Natural killer cell (primary cell): ENCODE measurements around the gene HEPACAM2. TPM values are rescaled to one million over a fixed set of nuclear protein-coding genes. Genes with fewer than 3 reads are reported as not detected.

Experiments
- ATAC-seq, 3 donors: fragments of 150-1000 bp in 2 of 3; fragments of 200-7000 bp in 1 of 3; cut with Tn5 transposase; 1 replicate in 1 of 3; 2 replicates in 2 of 3; pipeline ENCODE4 v1.10.0; 2021; ENCODE audit warnings: mild to moderate bottlenecking in 2 of 3, moderate library complexity in 2 of 3
- DNase-seq, 2 donors: peaks; one replicate each; pipeline versions ENCODE4 v3.0.0 to v3.0.0-alpha.2; 2013 to 2021; ENCODE audit warnings: mixed read lengths in 1 of 2
- H3K27ac ChIP-seq: one replicate; pipeline ENCODE4 v1.5.1; 2013; ENCODE audit warnings: mild to moderate bottlenecking, low read length
- H3K27me3 ChIP-seq: one replicate; pipeline ENCODE4 v1.6.1; 2013; ENCODE audit warnings: low read length; ENCODE audit not compliant: control insufficient read depth, insufficient read depth
- H3K36me3 ChIP-seq: one replicate; pipeline ENCODE4 v1.6.1; 2013; ENCODE audit warnings: low read length; ENCODE audit not compliant: control insufficient read depth, insufficient read depth
- H3K4me1 ChIP-seq: one replicate; pipeline ENCODE4 v1.6.1; 2013; ENCODE audit warnings: low read length; ENCODE audit not compliant: control insufficient read depth, insufficient read depth
- H3K4me3 ChIP-seq: one replicate; pipeline ENCODE4 v1.5.1; 2013; ENCODE audit warnings: low read length
- H3K9me3 ChIP-seq: one replicate; pipeline ENCODE4 v1.6.1; 2013; ENCODE audit warnings: low read length; ENCODE audit not compliant: control insufficient read depth, insufficient read depth
- H3K27ac Mint-ChIP-seq, 2 donors: one replicate each; pipeline ENCODE4 v1.8.0; 2022; ENCODE audit warnings: mild to moderate bottlenecking in 2 of 2, mixed read lengths in 2 of 2, moderate library complexity in 1 of 2
- H3K27me3 Mint-ChIP-seq, 2 donors: one replicate each; pipeline ENCODE4 v1.8.0; 2022; ENCODE audit warnings: low read depth in 2 of 2, mixed read lengths in 2 of 2
- H3K36me3 Mint-ChIP-seq: one replicate; pipeline ENCODE4 v1.8.0; 2022; ENCODE audit warnings: mixed read lengths
- H3K4me1 Mint-ChIP-seq, 2 donors: one replicate each; pipeline ENCODE4 v1.8.0; 2022; ENCODE audit warnings: mixed read lengths in 2 of 2
- H3K4me3 Mint-ChIP-seq: one replicate; pipeline ENCODE4 v1.8.0; 2022; ENCODE audit warnings: mild to moderate bottlenecking, moderate library complexity, mixed read lengths
- H3K9me3 Mint-ChIP-seq, 2 donors: one replicate each; pipeline ENCODE4 v1.8.0; 2022; ENCODE audit warnings: mixed read lengths in 2 of 2
- WGBS: methylation state at CpG from one replicate; pipeline ENCODE4 v1.1.7; 2013; ENCODE audit warnings: missing lambda C conversion rate; ENCODE audit not compliant: insufficient coverage; 5-methylcytosine and 5-hydroxymethylcytosine counted together
- intact Hi-C: fragments of 100-400 bp; cut with micrococcal nuclease; formaldehyde crosslinking; loops from one replicate; pipeline ENCODE4 v1.14.2; 2022
- total RNA-seq, 4 donors: library from RNA; stranded (reverse); fragments of 120-200 nt in 1 of 4; gene quantifications; one replicate each; pipeline versions ENCODE4 v1.2.3 to v1.2.4, GENCODE V29; 2013 to 2022
- TF ChIP-seq, protein P1 (sequence below): fragments of 200-600 bp; IDR thresholded peaks from one replicate; pipeline ENCODE4 v1.8.0; 2022; ENCODE audit warnings: antibody characterized with exemption

HEPACAM2 gene
- total RNA-seq, 3 donors from 2014 or later (not counting 1 experiment from before 2014, with no cell fraction given): not detected

DNA sequence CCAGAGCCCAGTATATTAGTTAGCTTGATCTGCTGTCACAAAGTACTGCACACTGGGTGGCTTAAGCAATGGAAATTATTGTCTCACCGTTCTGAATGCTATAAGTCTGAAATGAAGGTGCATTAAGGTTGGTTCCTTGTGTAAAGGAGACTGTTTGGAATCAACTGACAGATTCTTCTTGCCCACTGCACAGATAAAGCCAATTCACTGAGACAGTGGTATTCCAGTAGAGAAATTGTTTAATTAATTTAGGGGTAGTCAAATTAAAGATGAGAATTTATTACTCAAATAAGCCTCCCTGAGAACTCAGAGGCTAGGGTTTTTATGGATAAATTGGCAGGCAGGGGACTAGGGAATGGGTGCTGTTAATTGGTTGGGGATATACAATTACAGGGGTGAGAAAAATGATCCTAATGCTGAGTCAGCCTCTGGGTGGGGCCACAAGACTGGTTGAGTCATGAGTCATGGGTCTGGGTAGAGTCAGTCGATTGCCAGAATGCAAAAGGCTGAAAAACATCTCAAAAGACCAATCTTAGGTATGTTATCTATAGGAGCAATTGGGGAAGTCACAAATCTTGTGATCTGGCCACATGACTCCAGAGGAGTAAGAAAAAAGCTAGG lies 54.6 kb downstream of the HEPACAM2 start:
- Histone ChIP-seq H3K9me3 (peaks cover 4% of the 10 kb centered on the region), H3K27ac (no peak overlapping the region), H3K27me3 (no peaks in the 10 kb centered on the region), H3K4me3 (no peak overlapping the region), H3K36me3 (no peaks in the 10 kb centered on the region), H3K4me1 (no peaks in the 10 kb centered on the region)
- Mint-ChIP-seq H3K27me3 (peaks cover 19 to 21% of the 10 kb centered on the region in 2 donors), H3K27ac (no peak overlapping the region), H3K4me1 (no peaks in the 10 kb centered on the region), H3K36me3 (no peaks in the 10 kb centered on the region), H3K9me3 (peaks cover 0 to 3% of the 10 kb centered on the region in 2 donors), H3K4me3 (no peak overlapping the region)
- TF ChIP-seq, protein P1, sequence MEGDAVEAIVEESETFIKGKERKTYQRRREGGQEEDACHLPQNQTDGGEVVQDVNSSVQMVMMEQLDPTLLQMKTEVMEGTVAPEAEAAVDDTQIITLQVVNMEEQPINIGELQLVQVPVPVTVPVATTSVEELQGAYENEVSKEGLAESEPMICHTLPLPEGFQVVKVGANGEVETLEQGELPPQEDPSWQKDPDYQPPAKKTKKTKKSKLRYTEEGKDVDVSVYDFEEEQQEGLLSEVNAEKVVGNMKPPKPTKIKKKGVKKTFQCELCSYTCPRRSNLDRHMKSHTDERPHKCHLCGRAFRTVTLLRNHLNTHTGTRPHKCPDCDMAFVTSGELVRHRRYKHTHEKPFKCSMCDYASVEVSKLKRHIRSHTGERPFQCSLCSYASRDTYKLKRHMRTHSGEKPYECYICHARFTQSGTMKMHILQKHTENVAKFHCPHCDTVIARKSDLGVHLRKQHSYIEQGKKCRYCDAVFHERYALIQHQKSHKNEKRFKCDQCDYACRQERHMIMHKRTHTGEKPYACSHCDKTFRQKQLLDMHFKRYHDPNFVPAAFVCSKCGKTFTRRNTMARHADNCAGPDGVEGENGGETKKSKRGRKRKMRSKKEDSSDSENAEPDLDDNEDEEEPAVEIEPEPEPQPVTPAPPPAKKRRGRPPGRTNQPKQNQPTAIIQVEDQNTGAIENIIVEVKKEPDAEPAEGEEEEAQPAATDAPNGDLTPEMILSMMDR: no peak
- ATAC-seq: no peak
- WGBS: 71% methylated on average over 2 of the region's 2 CpGs
- intact Hi-C loops: no loop called here
- DNase-seq: no peak

DNA sequence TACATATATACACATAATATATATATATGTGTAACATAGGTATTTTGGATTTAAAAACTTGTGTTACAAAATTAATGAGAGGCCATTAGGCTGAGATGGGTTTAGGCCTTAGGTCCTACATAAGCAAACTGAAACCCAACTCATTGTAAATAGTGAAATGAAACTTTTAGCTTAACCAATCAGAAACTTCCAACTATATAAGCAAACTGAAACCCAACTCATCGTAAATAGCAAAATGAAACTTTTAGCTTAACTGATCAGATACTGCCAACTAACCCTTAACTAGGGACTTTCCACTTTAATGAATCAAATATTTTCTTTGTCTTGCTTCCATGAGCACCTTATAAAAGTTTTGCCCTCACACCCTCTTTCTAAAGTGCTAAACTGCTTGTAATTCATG lies 60.8 kb downstream of the HEPACAM2 start:
- no peaks in the 10 kb centered on the region for H3K27me3 ChIP-seq
- TF ChIP-seq, protein P1: no peak
- Mint-ChIP-seq H3K36me3 (no peaks in the 10 kb centered on the region), H3K9me3 (no peaks in the 10 kb centered on the region), H3K27ac (no peak overlapping the region), H3K4me3 (no peak overlapping the region), H3K4me1 (no peaks in the 10 kb centered on the region), H3K27me3 (peaks cover 4 to 26% of the 10 kb centered on the region in 2 donors)
- DNase-seq: peak in 1 of 2 donors; percentile 49
- WGBS: 43% methylated on average over 1 of the region's 1 CpG
- intact Hi-C loops: no loop called here
- ATAC-seq: peak in 1 of 3 donors; percentile 44
- H3K4me3 ChIP-seq: no peak overlapping the region
- H3K36me3 ChIP-seq: no peaks in the 10 kb centered on the region
- H3K27ac ChIP-seq: peak overlapping the region; percentile 25
- H3K9me3 ChIP-seq: peaks cover 4% of the 10 kb centered on the region
- H3K4me1 ChIP-seq: no peaks in the 10 kb centered on the region

DNA sequence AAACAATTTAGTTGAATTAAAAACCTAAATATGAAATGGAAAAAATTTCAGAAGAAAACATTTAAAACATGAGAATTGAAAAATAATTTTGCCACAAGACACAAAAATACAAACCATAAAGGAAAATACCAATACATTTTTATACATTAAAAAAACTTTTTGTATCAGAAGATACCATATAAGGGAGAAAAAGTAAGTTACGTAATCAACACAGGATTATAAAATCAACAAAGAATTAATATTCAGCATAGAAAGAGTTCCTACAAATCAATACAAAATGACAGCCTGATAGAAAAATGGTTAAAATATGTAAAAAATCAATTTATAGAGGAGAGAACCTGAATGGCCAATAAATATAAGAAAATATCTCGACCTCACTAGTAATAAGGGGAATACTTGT lies 61.5 kb downstream of the HEPACAM2 start:
- TF ChIP-seq, protein P1: no peak
- no peak overlapping the region for H3K4me3 Mint-ChIP-seq
- no peak overlapping the region for H3K27ac Mint-ChIP-seq

More for the DNA sequence above, 61.5 kb downstream of the HEPACAM2 start:
- no CpG with 5 or more reads among the region's 2 CpGs for WGBS
- no peaks in the 10 kb centered on the region for H3K36me3 Mint-ChIP-seq
- no peak overlapping the region for H3K27ac ChIP-seq
- no peaks in the 10 kb centered on the region for H3K36me3 ChIP-seq
- no peak for ATAC-seq
- H3K4me3 ChIP-seq: no peak overlapping the region
- H3K4me1 Mint-ChIP-seq: no peaks in the 10 kb centered on the region
- intact Hi-C loops: no loop called here
- peaks cover 11 to 26% of the 10 kb centered on the region in 2 donors for H3K27me3 Mint-ChIP-seq
- H3K9me3 ChIP-seq: peaks cover 4% of the 10 kb centered on the region
- no peaks in the 10 kb centered on the region for H3K4me1 ChIP-seq
- no peaks in the 10 kb centered on the region for H3K9me3 Mint-ChIP-seq
- no peak for DNase-seq
- no peaks in the 10 kb centered on the region for H3K27me3 ChIP-seq
